Activated CD8-positive, alpha-beta memory T cell treated with anti-CD3 and anti-CD28 coated beads for 1 hour (primary cell): Measurements from ENCODE around the gene RFC1.
"Not testable (repeated sequence)": the region's sequence is repeated elsewhere in the genome, so short reads cannot be mapped to it uniquely, and the experiment has no call there.

Source experiments
- DNase-seq, 2 donors: peaks; one replicate each; pipeline ENCODE4 v3.0.0-alpha.2; 2020; ENCODE audit warnings: low read depth in 1 of 2; ENCODE audit errors: extremely low read depth in 1 of 2

RFC1 gene

GRCh38 chr4:39308611-39309010 is 57.6 kb downstream of the RFC1 start:
- no peak for DNase-seq

GRCh38 chr4:39305912-39306677 is 60.1 kb downstream of the RFC1 start:
- DNase-seq, result no peak

GRCh38 chr4:39304651-39305050 is 61.5 kb downstream of the RFC1 start:
- no peak for DNase-seq

- no peak for DNase-seq
These were observed 62.3 kb downstream of the RFC1 start for GRCh38 chr4:39303871-39304270.

- DNase-seq, result no peak
These were observed 63.3 kb downstream of the RFC1 start for GRCh38 chr4:39302901-39303300.

- no peak for DNase-seq
These were observed 70.4 kb downstream of the RFC1 start for GRCh38 chr4:39295784-39296183.

- DNase-seq, result not testable (repeated sequence)
These were observed 73.7 kb downstream of the RFC1 start for GRCh38 chr4:39292433-39292832.

- DNase-seq, result no peak
These were observed 74.5 kb downstream of the RFC1 start for GRCh38 chr4:39291686-39292085.

GRCh38 chr4:39287223-39287622 is 78.9 kb downstream of the RFC1 start:
- DNase-seq, result no peak

GRCh38 chr4:39286263-39286662 is 79.9 kb downstream of the RFC1 start:
- no peak for DNase-seq

GRCh38 chr4:39285853-39286252 is 80.3 kb downstream of the RFC1 start:
- DNase-seq, result no peak

- DNase-seq, result no peak
These were observed 80.9 kb downstream of the RFC1 start for GRCh38 chr4:39285111-39285795.

GRCh38 chr4:39280770-39281169 is 85.4 kb downstream of the RFC1 start:
- no peak for DNase-seq

GRCh38 chr4:39279416-39279815 is 86.7 kb downstream of the RFC1 start:
- no peak for DNase-seq

GRCh38 chr4:39278476-39278875 is 87.7 kb downstream of the RFC1 start:
- DNase-seq, result no peak

- not testable (repeated sequence) for DNase-seq
These were observed 88.5 kb downstream of the RFC1 start for GRCh38 chr4:39277661-39278060.

GRCh38 chr4:39274503-39274902 is 91.7 kb downstream of the RFC1 start:
- DNase-seq, result no peak

- no peak for DNase-seq
These were observed 102.3 kb downstream of the RFC1 start for GRCh38 chr4:39263895-39264294.

GRCh38 chr4:39259571-39260330 is 106.4 kb downstream of the RFC1 start:
- DNase-seq, result no peak

GRCh38 chr4:39256436-39256835 is 109.7 kb downstream of the RFC1 start:
- DNase-seq, result no peak

- no peak for DNase-seq
These were observed 110.3 kb downstream of the RFC1 start for GRCh38 chr4:39255871-39256270.

- no peak for DNase-seq
These were observed 110.9 kb downstream of the RFC1 start for GRCh38 chr4:39255266-39255665.
